DOHH2 (cell line): ENCODE data around the gene CFAP74.
"Not testable (repeated sequence)": the region's sequence is repeated elsewhere in the genome, so short reads cannot be mapped to it uniquely, and the experiment has no call there.

Source experiments
- H3F3A ChIP-seq: fragments of 200-600 bp; sonication (generic), shearing (Covaris generic); 2 replicates; pipeline ENCODE4 v1.6.0; 2016; ENCODE audit warnings: antibody characterized with exemption, mild to moderate bottlenecking; ENCODE audit not compliant: control insufficient read depth, insufficient read depth
- H3K27ac ChIP-seq: fragments of 200-600 bp; sonication (generic); 2 replicates; pipeline ENCODE4 v1.5.1; 2014; ENCODE audit warnings: low read depth, mild to moderate bottlenecking, low read length, moderate library complexity
- H3K27me3 ChIP-seq: fragments of 200-600 bp; sonication (generic); 2 replicates; pipeline ENCODE4 v1.6.1; 2014; ENCODE audit warnings: mild to moderate bottlenecking, low read length, mixed read lengths; ENCODE audit not compliant: control insufficient read depth
- H3K36me3 ChIP-seq: fragments of 200-600 bp; sonication (generic); 2 replicates; pipeline ENCODE4 v1.6.1; 2014; ENCODE audit warnings: mild to moderate bottlenecking, low read length, moderate library complexity, mixed read lengths; ENCODE audit not compliant: control insufficient read depth
- H3K4me1 ChIP-seq: fragments of 200-600 bp; sonication (generic); 2 replicates; pipeline ENCODE4 v1.6.1; 2014; ENCODE audit warnings: mild to moderate bottlenecking, low read length, mixed read lengths; ENCODE audit not compliant: control insufficient read depth
- H3K4me2 ChIP-seq: fragments of 200-600 bp; sonication (generic); 2 replicates; pipeline ENCODE4 v1.6.0; 2014; ENCODE audit warnings: mild to moderate bottlenecking, low read length, moderate library complexity
- H3K4me3 ChIP-seq: fragments of 200-600 bp; sonication (generic); 2 replicates; pipeline ENCODE4 v1.5.1; 2014; ENCODE audit warnings: mild to moderate bottlenecking, low read length, mixed read lengths
- H3K79me2 ChIP-seq: fragments of 200-600 bp; sonication (generic); 2 replicates; pipeline ENCODE4 v1.6.1; 2014; ENCODE audit warnings: mild to moderate bottlenecking, low read length, mixed read lengths; ENCODE audit not compliant: control insufficient read depth
- H3K9me2 ChIP-seq: fragments of 200-600 bp; sonication (generic); replicated peaks from 2 replicates; pipeline ENCODE4 v1.6.1; 2014; ENCODE audit warnings: mild to moderate bottlenecking, low read length, mixed read lengths; ENCODE audit not compliant: control insufficient read depth
- H3K9me3 ChIP-seq: fragments of 200-600 bp; sonication (generic); 2 replicates; pipeline ENCODE4 v1.6.1; 2014; ENCODE audit warnings: antibody characterized with exemption, low read length, mixed read lengths; ENCODE audit not compliant: control insufficient read depth, insufficient read depth
- H4K20me1 ChIP-seq: fragments of 200-600 bp; sonication (generic); 2 replicates; pipeline ENCODE4 v1.6.0; 2014; ENCODE audit warnings: low read depth, mild to moderate bottlenecking, antibody characterized with exemption, low read length, moderate library complexity; ENCODE audit not compliant: control insufficient read depth, insufficient read depth
- EZH2phosphoT487 ChIP-seq: fragments of 200-600 bp; sonication (generic); IDR thresholded peaks from 2 replicates; pipeline ENCODE4 v1.6.1; 2017; ENCODE audit warnings: borderline replicate concordance, mild to moderate bottlenecking, antibody characterized with exemption, low read length, moderate library complexity, mixed read lengths
- TF ChIP-seq, protein P1 (sequence below): fragments of 200-600 bp; sonication (generic); IDR thresholded peaks from one replicate; pipeline ENCODE4 v1.5.1; 2014; ENCODE audit warnings: antibody characterized with exemption, mild to moderate bottlenecking, low read depth, low read length; ENCODE audit not compliant: poor library complexity, severe bottlenecking

CFAP74 gene

DNA sequence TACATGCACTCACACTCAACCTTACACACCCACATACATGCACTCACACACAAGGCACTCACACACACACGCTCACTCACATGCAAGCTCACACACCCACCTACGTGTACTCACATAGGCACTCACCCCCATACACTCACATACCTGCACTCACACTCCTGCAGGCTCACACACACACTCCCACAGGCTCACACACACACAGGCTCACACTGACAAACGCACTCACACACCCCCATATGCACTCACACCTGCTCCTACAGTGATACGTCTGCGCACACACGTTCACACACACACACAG, 65.4 kb downstream of the CFAP74 start:
- no peaks in the 10 kb centered on the region for H3K27me3 ChIP-seq
- H3K27ac ChIP-seq = no peak overlapping the region
- no peak overlapping the region for H3K4me2 ChIP-seq
- peaks cover 9% of the 10 kb centered on the region; the same call in 1 of the 2 replicates for H3K9me3 ChIP-seq
- no peaks in the 10 kb centered on the region for H3K79me2 ChIP-seq
- no peaks in the 10 kb centered on the region for H3F3A ChIP-seq
- no peaks in the 10 kb centered on the region for H4K20me1 ChIP-seq
- H3K4me3 ChIP-seq = no peak overlapping the region
- H3K36me3 ChIP-seq = no peaks in the 10 kb centered on the region
- no peaks in the 10 kb centered on the region for H3K9me2 ChIP-seq
- H3K4me1 ChIP-seq = no peaks in the 10 kb centered on the region; the same call in 1 of the 2 replicates
- TF ChIP-seq, protein P1, sequence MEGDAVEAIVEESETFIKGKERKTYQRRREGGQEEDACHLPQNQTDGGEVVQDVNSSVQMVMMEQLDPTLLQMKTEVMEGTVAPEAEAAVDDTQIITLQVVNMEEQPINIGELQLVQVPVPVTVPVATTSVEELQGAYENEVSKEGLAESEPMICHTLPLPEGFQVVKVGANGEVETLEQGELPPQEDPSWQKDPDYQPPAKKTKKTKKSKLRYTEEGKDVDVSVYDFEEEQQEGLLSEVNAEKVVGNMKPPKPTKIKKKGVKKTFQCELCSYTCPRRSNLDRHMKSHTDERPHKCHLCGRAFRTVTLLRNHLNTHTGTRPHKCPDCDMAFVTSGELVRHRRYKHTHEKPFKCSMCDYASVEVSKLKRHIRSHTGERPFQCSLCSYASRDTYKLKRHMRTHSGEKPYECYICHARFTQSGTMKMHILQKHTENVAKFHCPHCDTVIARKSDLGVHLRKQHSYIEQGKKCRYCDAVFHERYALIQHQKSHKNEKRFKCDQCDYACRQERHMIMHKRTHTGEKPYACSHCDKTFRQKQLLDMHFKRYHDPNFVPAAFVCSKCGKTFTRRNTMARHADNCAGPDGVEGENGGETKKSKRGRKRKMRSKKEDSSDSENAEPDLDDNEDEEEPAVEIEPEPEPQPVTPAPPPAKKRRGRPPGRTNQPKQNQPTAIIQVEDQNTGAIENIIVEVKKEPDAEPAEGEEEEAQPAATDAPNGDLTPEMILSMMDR = no peak
- TF ChIP-seq EZH2phosphoT487 = no peak

DNA sequence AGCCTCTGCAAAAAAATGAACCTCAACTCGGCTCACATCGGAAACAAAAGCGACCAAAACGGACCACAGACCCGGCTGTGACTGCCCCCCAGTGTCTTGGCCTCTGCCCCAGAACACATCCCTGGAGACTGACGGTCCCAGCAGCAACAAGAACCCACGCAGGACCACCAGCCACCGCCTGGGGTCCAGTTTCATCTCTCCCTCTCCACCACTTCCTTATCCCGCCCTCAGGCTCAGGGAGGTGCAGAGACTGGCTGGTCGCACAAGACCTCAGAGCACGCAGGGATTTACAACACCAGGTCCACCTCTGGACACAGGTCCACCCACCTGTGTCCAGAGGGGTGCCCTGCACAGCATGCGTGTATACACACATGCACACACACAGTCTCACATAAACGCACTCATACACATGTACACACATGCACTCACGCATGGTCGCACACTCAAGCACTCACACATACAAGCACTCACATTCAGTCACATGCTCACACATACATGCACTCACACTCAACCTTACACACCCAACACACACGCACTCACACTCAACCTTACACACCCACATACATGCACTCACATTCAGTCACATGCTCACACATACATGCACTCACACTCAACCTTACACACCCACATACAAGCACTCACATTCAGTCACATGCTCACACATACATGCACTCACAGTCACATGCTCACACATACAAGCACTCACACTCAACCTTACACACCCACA, 65.9 kb downstream of the CFAP74 start:
- Histone ChIP-seq H3K79me2 (no peaks in the 10 kb centered on the region), H3K9me3 (peaks cover 9% of the 10 kb centered on the region; the same call in 1 of the 2 replicates), H3K36me3 (no peaks in the 10 kb centered on the region), H3K4me3 (no peak overlapping the region), H3K27ac (no peak overlapping the region), H3K4me1 (no peaks in the 10 kb centered on the region), H3K27me3 (no peaks in the 10 kb centered on the region), H4K20me1 (no peaks in the 10 kb centered on the region), H3K9me2 (no peaks in the 10 kb centered on the region), H3K4me2 (no peak overlapping the region), H3F3A (no peaks in the 10 kb centered on the region)
- TF ChIP-seq, protein P1 = no peak
- TF ChIP-seq EZH2phosphoT487 = no peak

DNA sequence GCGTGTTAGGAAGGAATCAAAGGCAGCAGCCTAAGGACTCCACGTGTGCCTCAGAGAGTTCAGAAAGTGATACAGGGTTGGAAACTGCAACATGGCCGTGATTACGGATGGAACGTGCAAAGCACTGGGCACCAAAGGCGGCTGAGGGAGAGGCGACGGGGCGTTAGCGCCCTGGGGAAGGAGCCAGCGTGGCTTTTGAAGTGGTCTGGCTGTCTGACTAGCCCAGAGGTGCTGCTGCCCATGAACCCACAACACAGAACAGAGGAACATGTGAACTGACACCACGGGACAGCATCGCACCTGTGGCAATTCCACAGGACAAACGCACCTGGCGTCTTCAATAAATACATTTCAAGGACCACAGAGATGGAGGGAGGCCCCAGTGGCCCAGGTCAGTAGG, 66.5 kb downstream of the CFAP74 start:
- Histone ChIP-seq H3F3A (no peaks in the 10 kb centered on the region), H3K27me3 (no peaks in the 10 kb centered on the region)

DNA sequence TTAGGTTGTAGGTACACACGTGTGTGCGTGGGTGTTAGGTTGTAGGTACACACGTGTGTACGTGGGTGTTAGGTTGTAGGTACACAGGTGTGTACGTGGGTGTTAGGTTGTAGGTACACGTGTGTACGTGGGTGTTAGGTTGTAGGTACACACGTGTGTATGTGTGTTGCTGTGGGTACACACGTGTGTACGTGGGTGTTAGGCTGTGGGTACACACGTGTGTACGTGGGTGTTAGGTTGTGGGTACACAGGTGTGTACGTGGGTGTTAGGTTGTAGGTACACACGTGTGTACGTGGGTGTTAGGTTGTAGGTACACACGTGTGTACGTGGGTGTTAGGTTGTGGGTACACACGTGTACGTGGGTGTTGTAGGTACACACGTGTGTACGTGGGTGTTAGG, 68.7 kb downstream of the CFAP74 start:
- H3K27me3 ChIP-seq, H3K4me2 ChIP-seq, H3F3A ChIP-seq, H3K9me3 ChIP-seq, H3K4me1 ChIP-seq, H3K79me2 ChIP-seq, H3K4me3 ChIP-seq, H4K20me1 ChIP-seq, H3K27ac ChIP-seq, H3K9me2 ChIP-seq, H3K36me3 ChIP-seq: not testable (repeated sequence)

More for the DNA sequence above, 66.5 kb downstream of the CFAP74 start:
- Histone ChIP-seq H3K79me2 (no peaks in the 10 kb centered on the region), H3K4me2 (no peak overlapping the region), H3K27ac (no peak overlapping the region), H3K4me1 (no peaks in the 10 kb centered on the region), H3K4me3 (no peak overlapping the region), H3K36me3 (no peaks in the 10 kb centered on the region), H3K9me3 (peaks cover 9% of the 10 kb centered on the region; the same call in 1 of the 2 replicates), H4K20me1 (no peaks in the 10 kb centered on the region), H3K9me2 (no peaks in the 10 kb centered on the region)
- TF ChIP-seq EZH2phosphoT487 = no peak
- TF ChIP-seq, protein P1 = no peak
